ENCODE measurements around the gene DSG4.

DSG4 gene

GRCh38 chr18:31446854-31447253, 70.3 kb downstream of the DSG4 start:
- H2AFZ ChIP-seq (ENCODE audit: low read length, unreplicated experiment), result no peak overlapping the region
- no peaks in the 10 kb centered on the region for H3K4me1 ChIP-seq (ENCODE audit: control insufficient read depth, insufficient read depth, low read length, unreplicated experiment)
- no peak overlapping the region for H3K27ac ChIP-seq (ENCODE audit: low read depth, low read length)
- H3K4me3 ChIP-seq (ENCODE audit: low read depth, low read length), result no peak overlapping the region
- H3K27me3 ChIP-seq (ENCODE audit: insufficient read depth, low read length), result no peaks in the 10 kb centered on the region
- H3K36me3 ChIP-seq (ENCODE audit: insufficient read depth, low read length), result no peaks in the 10 kb centered on the region
- no peaks in the 10 kb centered on the region for H3K79me2 ChIP-seq (ENCODE audit: control insufficient read depth, insufficient read depth, low read length, unreplicated experiment)

DNA sequence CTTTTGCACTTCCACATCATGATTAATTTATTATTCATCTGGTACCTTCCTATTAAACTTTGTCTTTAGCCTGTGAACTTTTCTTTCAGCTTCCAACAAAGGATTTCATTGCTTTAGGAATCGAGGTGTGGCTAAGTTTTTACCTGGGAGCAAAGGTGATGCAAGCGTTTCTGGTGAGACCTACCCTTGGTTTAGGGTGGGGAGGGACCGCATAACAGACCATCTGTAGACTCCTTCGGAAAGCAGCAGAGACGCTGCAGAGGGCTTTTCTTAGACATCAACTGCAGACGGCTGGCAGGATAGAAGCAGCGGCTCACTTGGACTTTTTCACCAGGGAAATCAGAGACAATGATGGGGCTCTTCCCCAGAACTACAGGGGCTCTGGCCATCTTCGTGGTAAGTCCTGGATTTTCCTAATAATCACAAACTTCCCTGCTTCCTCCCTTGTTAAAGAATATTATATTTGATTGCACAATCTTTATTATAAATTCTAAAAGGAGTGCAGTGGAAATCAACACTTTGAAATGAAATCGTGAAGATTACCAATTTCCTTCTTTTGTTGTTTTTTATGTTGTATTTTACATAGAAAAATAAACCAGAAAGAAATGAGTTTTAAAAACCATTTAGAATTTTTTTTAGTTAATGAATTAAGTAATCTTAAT, 71.1 kb downstream of the DSG4 start, which contains the start of gene DSG3:
DSG3 (plus strand) TSS at position 212 of the 662 bp plus-strand sequence; CDS start at position 349, 137 bp downstream.
- Histone ChIP-seq H3K4me1 (ENCODE audit: control insufficient read depth, insufficient read depth, low read length, unreplicated experiment) (no peaks in the 10 kb centered on the region), H3K79me2 (ENCODE audit: control insufficient read depth, insufficient read depth, low read length, unreplicated experiment) (no peaks in the 10 kb centered on the region), H3K27me3 (ENCODE audit: insufficient read depth, low read length) (no peaks in the 10 kb centered on the region), H3K4me3 (ENCODE audit: low read depth, low read length) (no peak within 1 kb of the TSS), H2AFZ (ENCODE audit: low read length, unreplicated experiment) (no peak within 1 kb of the TSS), H3K27ac (ENCODE audit: low read depth, low read length) (no peak within 1 kb of the TSS), H3K36me3 (ENCODE audit: insufficient read depth, low read length) (no peaks in the 10 kb centered on the region)

GRCh38 chr18:31450409-31450808, 73.8 kb downstream of the DSG4 start:
- no peak overlapping the region for H3K27ac ChIP-seq (ENCODE audit: low read depth, low read length)
- H3K4me1 ChIP-seq (ENCODE audit: control insufficient read depth, insufficient read depth, low read length, unreplicated experiment), result no peaks in the 10 kb centered on the region
- H3K79me2 ChIP-seq (ENCODE audit: control insufficient read depth, insufficient read depth, low read length, unreplicated experiment), result no peaks in the 10 kb centered on the region
- no peaks in the 10 kb centered on the region for H3K36me3 ChIP-seq (ENCODE audit: insufficient read depth, low read length)
- H3K4me3 ChIP-seq (ENCODE audit: low read depth, low read length), result no peak overlapping the region
- no peak overlapping the region for H2AFZ ChIP-seq (ENCODE audit: low read length, unreplicated experiment)
- no peaks in the 10 kb centered on the region for H3K27me3 ChIP-seq (ENCODE audit: insufficient read depth, low read length)

DNA sequence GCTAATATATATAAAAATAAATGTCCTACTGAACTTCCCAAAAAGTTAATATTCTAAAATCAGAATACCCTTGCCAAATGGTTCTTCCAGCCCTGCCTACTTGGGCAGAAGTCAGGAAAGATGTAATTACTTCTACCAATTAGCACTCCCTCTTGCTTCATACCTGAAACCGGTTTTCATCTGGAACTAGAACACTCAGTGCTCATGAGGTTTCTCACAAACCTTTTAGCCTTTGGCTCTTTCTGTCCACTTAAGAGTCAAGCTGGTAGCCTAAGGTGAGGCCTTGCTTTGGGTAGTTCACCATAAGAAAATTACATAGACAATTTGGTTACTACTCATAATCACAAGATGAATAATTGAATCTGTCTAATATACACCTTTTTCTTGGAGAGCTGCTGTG, 75.0 kb downstream of the DSG4 start:
- Histone ChIP-seq H3K27me3 (ENCODE audit: insufficient read depth, low read length) (no peaks in the 10 kb centered on the region), H3K27ac (ENCODE audit: low read depth, low read length) (no peak overlapping the region), H3K4me3 (ENCODE audit: low read depth, low read length) (no peak overlapping the region), H3K4me1 (ENCODE audit: control insufficient read depth, insufficient read depth, low read length, unreplicated experiment) (no peaks in the 10 kb centered on the region), H3K36me3 (ENCODE audit: insufficient read depth, low read length) (no peaks in the 10 kb centered on the region), H3K79me2 (ENCODE audit: control insufficient read depth, insufficient read depth, low read length, unreplicated experiment) (no peaks in the 10 kb centered on the region), H2AFZ (ENCODE audit: low read length, unreplicated experiment) (no peak overlapping the region)

- Histone ChIP-seq H3K27ac (ENCODE audit: low read depth, low read length) (no peak overlapping the region), H3K36me3 (ENCODE audit: insufficient read depth, low read length) (no peaks in the 10 kb centered on the region), H3K27me3 (ENCODE audit: insufficient read depth, low read length) (no peaks in the 10 kb centered on the region), H2AFZ (ENCODE audit: low read length, unreplicated experiment) (no peak overlapping the region), H3K79me2 (ENCODE audit: control insufficient read depth, insufficient read depth, low read length, unreplicated experiment) (no peaks in the 10 kb centered on the region), H3K4me3 (ENCODE audit: low read depth, low read length) (no peak overlapping the region), H3K4me1 (ENCODE audit: control insufficient read depth, insufficient read depth, low read length, unreplicated experiment) (no peaks in the 10 kb centered on the region)
Observed at GRCh38 chr18:31454066-31454708, 77.6 kb downstream of the DSG4 start.
